HepG2 (cell line): ENCODE results near the gene NEIL1. TPM values are rescaled to one million over a fixed set of nuclear protein-coding genes. Genes with fewer than 3 reads are reported as not detected.

ENCODE experiments used
- BATF2 ChIP-seq: sonication (generic); formaldehyde crosslinking; IDR thresholded peaks from 2 replicates; pipeline ENCODE4 v1.8.0; 2022; ENCODE audit warnings: mild to moderate bottlenecking, missing genetic modification reagents, moderate library complexity
- CTCF ChIP-seq: sonication (generic); formaldehyde crosslinking; IDR thresholded peaks from 2 replicates; pipeline ENCODE4 v1.5.0; 2020; ENCODE audit warnings: mild to moderate bottlenecking, missing genetic modification reagents, moderate library complexity
- DZIP1 ChIP-seq: sonication (generic); formaldehyde crosslinking; IDR thresholded peaks from 2 replicates; pipeline ENCODE4 v1.5.0; 2020; ENCODE audit warnings: mild to moderate bottlenecking, missing genetic modification reagents
- ESRRA ChIP-seq: sonication (generic); formaldehyde crosslinking; IDR thresholded peaks from 2 replicates; pipeline ENCODE4 v1.5.1; 2020; ENCODE audit warnings: mild to moderate bottlenecking, low read depth, missing genetic modification reagents
- FIP1L1 ChIP-seq: fragments of 200-400 bp; formaldehyde crosslinking; IDR thresholded peaks from 2 replicates; pipeline ENCODE4 v1.6.1; 2018; ENCODE audit warnings: low read depth, mild to moderate bottlenecking, low read length, moderate library complexity, borderline replicate concordance; ENCODE audit not compliant: insufficient read depth
- HMGXB4 ChIP-seq, 2 experiments: sonication (generic) in 1 of 2; formaldehyde crosslinking in 1 of 2; IDR thresholded peaks; 2 replicates each; pipeline versions ENCODE4 v1.4.0 to v1.6.1; 2018 to 2020; ENCODE audit warnings: missing genetic modification reagents in 2 of 2, borderline replicate concordance in 1 of 2, low read depth in 1 of 2, mild to moderate bottlenecking in 1 of 2, missing biosample characterization in 1 of 2
- HNF4A ChIP-seq: sonication (generic); formaldehyde crosslinking; IDR thresholded peaks from 2 replicates; pipeline ENCODE4 v1.4.0; 2020; ENCODE audit warnings: missing genetic modification reagents
- KAT2B ChIP-seq: fragments of 150-350 bp; IDR thresholded peaks from 2 replicates; pipeline ENCODE4 v1.6.1; 2014; ENCODE audit warnings: low read depth, low read length, borderline replicate concordance
- KDM1A ChIP-seq: IDR thresholded peaks from 2 replicates; pipeline ENCODE4 v1.6.1; 2016; ENCODE audit warnings: missing compliant biosample characterization
- SAFB2 ChIP-seq: sonication (generic); formaldehyde crosslinking; IDR thresholded peaks from 2 replicates; pipeline ENCODE4 v1.5.1; 2020; ENCODE audit warnings: missing genetic modification reagents, low read depth, mild to moderate bottlenecking, borderline replicate concordance
- SMC3 ChIP-seq: IDR thresholded peaks from 2 replicates; pipeline ENCODE4 v1.6.1; 2011; ENCODE audit warnings: low read length, improper control_type of control experiment
- SPEN ChIP-seq: sonication (generic); formaldehyde crosslinking; IDR thresholded peaks from 2 replicates; pipeline ENCODE4 v1.5.1; 2020; ENCODE audit warnings: low read depth, mild to moderate bottlenecking, missing genetic modification reagents
- STAG1 ChIP-seq: sonication (generic); formaldehyde crosslinking; IDR thresholded peaks from 2 replicates; pipeline ENCODE4 v1.4.0; 2020; ENCODE audit warnings: missing genetic modification reagents
- TEAD3 ChIP-seq: optimal IDR thresholded peaks from 2 replicates; pipeline ENCODE3; 2016; ENCODE audit warnings: borderline replicate concordance
- TFAP4 ChIP-seq: sonication (generic); IDR thresholded peaks from 2 replicates; pipeline ENCODE4 v1.6.1; 2016; ENCODE audit warnings: low read depth, borderline replicate concordance
- ZFP1 ChIP-seq: IDR thresholded peaks from 2 replicates; pipeline ENCODE4 v1.6.1; 2016
- ZFP36L1 ChIP-seq: sonication (generic); formaldehyde crosslinking; IDR thresholded peaks from 2 replicates; pipeline ENCODE4 v1.8.0; 2022; ENCODE audit warnings: mild to moderate bottlenecking, missing genetic modification reagents, moderate library complexity
- ZFY ChIP-seq: sonication (generic); formaldehyde crosslinking; IDR thresholded peaks from 2 replicates; pipeline ENCODE4 v1.4.0; 2020; ENCODE audit warnings: missing genetic modification reagents
- ZNF256 ChIP-seq: sonication (generic); formaldehyde crosslinking; conservative IDR thresholded peaks from 2 replicates; pipeline ENCODE4 v1.4.0; 2020; ENCODE audit warnings: missing genetic modification reagents
- ZNF589 ChIP-seq: sonication (generic); formaldehyde crosslinking; conservative IDR thresholded peaks from 2 replicates; pipeline ENCODE4 v1.8.0; 2022; ENCODE audit warnings: mild to moderate bottlenecking, moderate library complexity, missing genetic modification reagents
- ZNF816 ChIP-seq: sonication (generic); formaldehyde crosslinking; IDR thresholded peaks from 2 replicates; pipeline ENCODE4 v1.8.0; 2022; ENCODE audit warnings: missing genetic modification reagents, mild to moderate bottlenecking, borderline replicate concordance
- ZNF883 ChIP-seq: sonication (generic); formaldehyde crosslinking; IDR thresholded peaks from 2 replicates; pipeline ENCODE4 v1.5.1; 2020; ENCODE audit warnings: mild to moderate bottlenecking, missing genetic modification reagents; ENCODE audit errors: not compliant biosample characterization
- polyA plus RNA-seq, 8 experiments: library from polyadenylated mRNA; depleted of rRNA in 3 of 8; stranded (reverse) in 7 of 8; unstranded in 1 of 8; fragments of >200 nt; fragmentation: Illumina TruSeq in 4 of 8; extraction: Trizol in 4 of 8; gene quantifications; 2 replicates each; pipeline versions ENCODE4 v1.2.1 to v1.2.3, GENCODE V29; 2011 to 2016; ENCODE audit warnings: low read depth in 4 of 8, missing spikeins in 1 of 8, mixed read lengths in 1 of 8; ENCODE audit not compliant: insufficient read depth in 1 of 8
- total RNA-seq, 5 experiments: library from RNA; depleted of rRNA; stranded (reverse); fragments of >200 nt; fragmentation: Illumina TruSeq; extraction: Trizol; gene quantifications; 2 replicates each; pipeline ENCODE4 v1.2.3, GENCODE V29; 2016; ENCODE audit warnings: low read depth in 1 of 5

Gene NEIL1
- total and polyA plus RNA-seq, 2 of the 13 experiments (the other 11 are each of a cell fraction or from before 2014, with no cell fraction given) = 10.4 to 15.5 TPM

- TF ChIP-seq TFAP4 (peak; percentile 40; the same call in 1 of the 2 replicates), ZFY (CRISPR knock-in tag) (peak; percentile 47), CTCF (CRISPR knock-in tag) (peak; percentile 60), KAT2B (no peak), ZNF589 (CRISPR knock-in tag) (no peak), ZFP36L1 (CRISPR knock-in tag) (no peak), ZNF256 (CRISPR knock-in tag) (no peak), HNF4A (CRISPR knock-in tag) (peak; percentile 18; the same call in 1 of the 2 replicates), DZIP1 (CRISPR knock-in tag) (no peak), SAFB2 (CRISPR knock-in tag) (no peak), HMGXB4 (CRISPR knock-in tag; IDR thresholded peaks at IDR 0.05; ENCODE audit: borderline replicate concordance in 1 of 2, low read depth in 1 of 2) (0 out of 4 replicates have a peak, but pooled peaks of 1 of the 2 experiments have one; percentile 19), KDM1A (no peak), STAG1 (CRISPR knock-in tag) (peak; percentile 23; the same call in 1 of the 2 replicates), SPEN (CRISPR knock-in tag) (no peak), TEAD3 (CRISPR knock-in tag) (peak; percentile 18), ZNF883 (peak; percentile 27), ZNF816 (CRISPR knock-in tag) (no peak), BATF2 (no peak), ZFP1 (CRISPR knock-in tag) (no peak), ESRRA (CRISPR knock-in tag) (no peak), FIP1L1 (no peak), SMC3 (peak; percentile 13; the same call in 1 of the 2 replicates)
Observed at GRCh38 chr15:75328493-75329314, 18.1 kb upstream of the NEIL1 start (continued).
